GM18870 (cell line): Measurements from ENCODE around the gene ADCY2.

Experiments used
- ATAC-seq: cut with Tn5 transposase; IDR thresholded peaks from one replicate; pipeline ENCODE4 v1.9.1; 2021; ENCODE audit warnings: moderate library complexity; ENCODE audit not compliant: unreplicated experiment

The ADCY2 gene

GRCh38 chr5:7500256-7500655 lies 104.3 kb downstream of the ADCY2 start:
- ATAC-seq = no peak

- no peak for ATAC-seq
Measured at GRCh38 chr5:7501061-7501460, 105.1 kb downstream of the ADCY2 start.

- no peak for ATAC-seq
Measured at GRCh38 chr5:7503564-7503963, 107.6 kb downstream of the ADCY2 start.

- ATAC-seq = no peak
Measured at GRCh38 chr5:7515284-7515914, 119.5 kb downstream of the ADCY2 start.

GRCh38 chr5:7516253-7516652 lies 120.3 kb downstream of the ADCY2 start:
- ATAC-seq = no peak

GRCh38 chr5:7517006-7517405 lies 121.1 kb downstream of the ADCY2 start:
- ATAC-seq = no peak

- ATAC-seq = no peak
Measured at GRCh38 chr5:7518947-7519560, 123.1 kb downstream of the ADCY2 start.

- no peak for ATAC-seq
Measured at GRCh38 chr5:7519564-7519963, 123.6 kb downstream of the ADCY2 start.

- ATAC-seq = no peak
Measured at GRCh38 chr5:7529880-7530279, 133.9 kb downstream of the ADCY2 start.

- ATAC-seq = no peak
Measured at GRCh38 chr5:7533941-7534340, 138.0 kb downstream of the ADCY2 start.

GRCh38 chr5:7534505-7534904 lies 138.6 kb downstream of the ADCY2 start:
- no peak for ATAC-seq

GRCh38 chr5:7537573-7537972 lies 141.6 kb downstream of the ADCY2 start:
- ATAC-seq = no peak

- ATAC-seq = no peak
Measured at GRCh38 chr5:7539571-7539970, 143.6 kb downstream of the ADCY2 start.

GRCh38 chr5:7540736-7541485 lies 145.0 kb downstream of the ADCY2 start:
- ATAC-seq = no peak

- ATAC-seq = no peak
Measured at GRCh38 chr5:7541898-7542297, 146.0 kb downstream of the ADCY2 start.

- ATAC-seq = no peak
Measured at GRCh38 chr5:7546555-7546954, 150.6 kb downstream of the ADCY2 start.

GRCh38 chr5:7548596-7548995 lies 152.7 kb downstream of the ADCY2 start:
- no peak for ATAC-seq

- ATAC-seq = no peak
Measured at GRCh38 chr5:7565559-7565958, 169.6 kb downstream of the ADCY2 start.

GRCh38 chr5:7576023-7576715 lies 180.2 kb downstream of the ADCY2 start:
- ATAC-seq = no peak

GRCh38 chr5:7577381-7577780 lies 181.4 kb downstream of the ADCY2 start:
- ATAC-seq = no peak

- no peak for ATAC-seq
Measured at GRCh38 chr5:7578071-7578470, 182.1 kb downstream of the ADCY2 start.

- ATAC-seq = no peak
Measured at GRCh38 chr5:7584749-7585148, 188.8 kb downstream of the ADCY2 start.
